Fibroblast of lung (primary cell): Measurements from ENCODE around the gene TPGS1. TPM values are rescaled to one million over a fixed set of nuclear protein-coding genes. Genes with fewer than 3 reads are reported as not detected.

Experiments
- DNase-seq, 2 donors: peaks; one replicate each; pipeline versions ENCODE4 v3.0.0 to v3.0.0-alpha.2; 2010; ENCODE audit warnings: low read depth in 2 of 2
- H2AFZ ChIP-seq: 2 replicates; pipeline ENCODE4 v1.5.1; 2012; ENCODE audit warnings: low read length, control low read depth, inconsistent platforms
- H3K27ac ChIP-seq: 2 replicates; pipeline ENCODE4 v1.5.1; 2011; ENCODE audit warnings: low read length, control low read depth; ENCODE audit not compliant: insufficient read depth
- H3K27me3 ChIP-seq: 2 replicates; pipeline ENCODE4 v1.5.1; 2011; ENCODE audit warnings: mild to moderate bottlenecking, low read length; ENCODE audit not compliant: control insufficient read depth, insufficient read depth
- H3K36me3 ChIP-seq: 2 replicates; pipeline ENCODE4 v1.5.1; 2011; ENCODE audit warnings: low read length; ENCODE audit not compliant: control insufficient read depth, insufficient read depth
- H3K4me1 ChIP-seq: 2 replicates; pipeline ENCODE4 v1.5.1; 2011; ENCODE audit warnings: low read length; ENCODE audit not compliant: control insufficient read depth, insufficient read depth; ENCODE audit errors: extremely low read depth
- H3K4me2 ChIP-seq: 2 replicates; pipeline ENCODE4 v1.5.1; 2011; ENCODE audit warnings: low read length, control low read depth; ENCODE audit not compliant: insufficient read depth; ENCODE audit errors: extremely low read depth
- H3K4me3 ChIP-seq, 4 experiments: fragments of 200-600 bp in 1 of 4; sonication (generic) in 1 of 4; replicated peaks in 1 of 4; 2 replicates each; pipeline ENCODE4 v1.5.1; 2011 to 2016; ENCODE audit warnings: low read length in 4 of 4, low read depth in 3 of 4, mild to moderate bottlenecking in 3 of 4, control low read depth in 2 of 4, inconsistent platforms in 1 of 4, mixed read lengths in 1 of 4; ENCODE audit not compliant: insufficient read depth in 1 of 4; ENCODE audit errors: control extremely low read depth in 1 of 4
- H3K79me2 ChIP-seq: 2 replicates; pipeline ENCODE4 v1.5.1; 2012; ENCODE audit warnings: mild to moderate bottlenecking, low read length, inconsistent platforms; ENCODE audit not compliant: control insufficient read depth, insufficient read depth
- H3K9ac ChIP-seq: 2 replicates; pipeline ENCODE4 v1.5.1; 2011; ENCODE audit warnings: mild to moderate bottlenecking, low read length, control low read depth; ENCODE audit not compliant: insufficient read depth
- H3K9me3 ChIP-seq: 2 replicates; pipeline ENCODE4 v1.5.1; 2012; ENCODE audit warnings: low read depth, low read length; ENCODE audit not compliant: control insufficient read depth, insufficient read depth
- H4K20me1 ChIP-seq: 2 replicates; pipeline ENCODE4 v1.5.1; 2011; ENCODE audit warnings: low read length; ENCODE audit not compliant: control insufficient read depth, insufficient read depth; ENCODE audit errors: extremely low read depth
- EZH2 ChIP-seq: IDR thresholded peaks from 2 replicates; pipeline ENCODE4 v1.5.1; 2012; ENCODE audit warnings: low read length, control low read depth, mild to moderate bottlenecking; ENCODE audit errors: missing control alignments
- polyA plus RNA-seq, 2 donors: library from polyadenylated mRNA; depleted of rRNA in 1 of 2; stranded (reverse) in 1 of 2; unstranded in 1 of 2; fragments of >200 nt; gene quantifications; 2 replicates each; pipeline ENCODE4 v1.2.1, GENCODE V29; 2011 to 2012; ENCODE audit warnings: missing spikeins in 1 of 2
- total RNA-seq: library from RNA; depleted of rRNA; stranded (reverse); fragments of >200 nt; gene quantifications from 2 replicates; pipeline ENCODE4 v1.2.1, GENCODE V29; 2014
- TF ChIP-seq, protein P1 (sequence below), 2 donors: IDR thresholded peaks in 1 of 2; conservative IDR thresholded peaks in 1 of 2; 1 replicate in 1 of 2; 2 replicates in 1 of 2; pipeline ENCODE4 v1.5.1; 2011 to 2012; ENCODE audit warnings: low read length in 2 of 2, control low read depth in 1 of 2, inconsistent platforms in 1 of 2, low read depth in 1 of 2, mild to moderate bottlenecking in 1 of 2

TPGS1 gene
- total and polyA plus RNA-seq, 2 donors (not counting 1 experiment from before 2014, with no cell fraction given): 2.0 to 30.1 TPM

DNA sequence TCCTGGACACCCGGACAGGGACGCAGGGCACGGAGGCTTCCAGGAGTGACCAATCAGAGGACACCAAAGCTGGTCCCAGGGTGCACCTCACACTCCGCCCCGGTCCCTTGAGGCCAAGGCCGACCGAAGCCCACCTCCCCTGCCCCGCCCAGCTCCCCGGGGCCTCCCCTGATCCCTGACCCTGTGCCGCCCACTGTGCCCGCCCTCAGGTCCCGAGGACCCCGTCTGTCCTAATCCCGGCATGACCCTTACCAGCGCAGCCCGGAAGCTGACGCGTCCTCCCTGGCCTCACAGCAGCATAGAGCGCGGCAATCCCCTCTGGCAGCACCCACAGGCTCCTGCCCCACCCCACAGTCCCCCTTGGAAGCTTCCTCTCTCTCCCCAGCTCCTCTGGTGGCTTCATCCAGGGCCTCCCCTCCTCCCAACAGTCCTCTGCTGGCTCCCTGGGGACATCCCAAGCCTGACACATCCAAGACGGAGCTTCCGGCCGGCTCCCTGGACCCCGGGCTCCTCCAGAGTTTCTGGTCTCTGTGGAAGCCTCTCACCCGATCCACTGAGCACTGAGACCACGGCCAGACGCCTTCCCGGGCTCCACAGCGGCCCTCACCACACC, 16.9 kb downstream of the TPGS1 start:
- peak overlapping the region; percentile 13 for H3K9ac ChIP-seq
- H3K4me3 ChIP-seq: no peak overlapping the region
- peak overlapping the region; percentile 24 for H2AFZ ChIP-seq

DNA sequence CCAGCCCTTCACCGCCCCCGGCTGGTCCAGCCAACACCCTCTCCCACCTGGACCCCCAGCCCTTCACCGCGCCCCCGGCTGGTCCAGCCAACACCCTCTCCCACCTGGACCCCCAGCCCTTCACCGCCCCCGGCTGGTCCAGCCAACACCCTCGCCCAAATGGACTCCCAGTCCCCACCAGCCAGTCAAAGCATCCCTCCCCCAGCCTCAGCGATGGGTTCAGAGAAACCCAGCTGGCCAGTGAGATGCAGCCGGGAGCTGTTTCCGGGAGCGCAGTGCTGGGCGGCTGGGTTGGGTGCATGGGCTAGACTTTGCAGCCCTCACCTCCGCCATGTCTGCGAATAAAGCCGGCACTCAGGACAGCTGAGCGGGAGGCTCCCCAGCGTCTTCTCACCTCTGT, 17.7 kb downstream of the TPGS1 start:
- Histone ChIP-seq H3K36me3 (no peaks in the 10 kb centered on the region), H2AFZ (no peak overlapping the region), H3K79me2 (no peaks in the 10 kb centered on the region), H3K9me3 (no peaks in the 10 kb centered on the region), H3K4me3 (no peak overlapping the region), H3K4me2 (no peak overlapping the region), H3K27me3 (no peaks in the 10 kb centered on the region), H3K27ac (no peak overlapping the region), H3K9ac (no peak overlapping the region), H4K20me1 (no peaks in the 10 kb centered on the region), H3K4me1 (no peaks in the 10 kb centered on the region)
- TF ChIP-seq EZH2: no peak
- TF ChIP-seq, protein P1, sequence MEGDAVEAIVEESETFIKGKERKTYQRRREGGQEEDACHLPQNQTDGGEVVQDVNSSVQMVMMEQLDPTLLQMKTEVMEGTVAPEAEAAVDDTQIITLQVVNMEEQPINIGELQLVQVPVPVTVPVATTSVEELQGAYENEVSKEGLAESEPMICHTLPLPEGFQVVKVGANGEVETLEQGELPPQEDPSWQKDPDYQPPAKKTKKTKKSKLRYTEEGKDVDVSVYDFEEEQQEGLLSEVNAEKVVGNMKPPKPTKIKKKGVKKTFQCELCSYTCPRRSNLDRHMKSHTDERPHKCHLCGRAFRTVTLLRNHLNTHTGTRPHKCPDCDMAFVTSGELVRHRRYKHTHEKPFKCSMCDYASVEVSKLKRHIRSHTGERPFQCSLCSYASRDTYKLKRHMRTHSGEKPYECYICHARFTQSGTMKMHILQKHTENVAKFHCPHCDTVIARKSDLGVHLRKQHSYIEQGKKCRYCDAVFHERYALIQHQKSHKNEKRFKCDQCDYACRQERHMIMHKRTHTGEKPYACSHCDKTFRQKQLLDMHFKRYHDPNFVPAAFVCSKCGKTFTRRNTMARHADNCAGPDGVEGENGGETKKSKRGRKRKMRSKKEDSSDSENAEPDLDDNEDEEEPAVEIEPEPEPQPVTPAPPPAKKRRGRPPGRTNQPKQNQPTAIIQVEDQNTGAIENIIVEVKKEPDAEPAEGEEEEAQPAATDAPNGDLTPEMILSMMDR (conservative IDR thresholded peaks at IDR 0.05 in 1 of 2, IDR thresholded peaks at IDR 0.05 in 1 of 2; ENCODE audit: low read depth in 1 of 2, low read length in 2 of 2): no peak
- no peak for DNase-seq

More for the DNA sequence above, 16.9 kb downstream of the TPGS1 start:
- DNase-seq: no peak
- no peaks in the 10 kb centered on the region for H3K4me1 ChIP-seq
- no peak overlapping the region for H3K4me2 ChIP-seq
- H4K20me1 ChIP-seq: no peaks in the 10 kb centered on the region
- H3K27me3 ChIP-seq: no peaks in the 10 kb centered on the region
- H3K79me2 ChIP-seq: no peaks in the 10 kb centered on the region
- no peaks in the 10 kb centered on the region for H3K9me3 ChIP-seq
- TF ChIP-seq, protein P1 (conservative IDR thresholded peaks at IDR 0.05 in 1 of 2, IDR thresholded peaks at IDR 0.05 in 1 of 2; ENCODE audit: low read depth in 1 of 2, low read length in 2 of 2): no peak
- TF ChIP-seq EZH2: no peak
- no peaks in the 10 kb centered on the region for H3K36me3 ChIP-seq
- no peak overlapping the region for H3K27ac ChIP-seq

DNA sequence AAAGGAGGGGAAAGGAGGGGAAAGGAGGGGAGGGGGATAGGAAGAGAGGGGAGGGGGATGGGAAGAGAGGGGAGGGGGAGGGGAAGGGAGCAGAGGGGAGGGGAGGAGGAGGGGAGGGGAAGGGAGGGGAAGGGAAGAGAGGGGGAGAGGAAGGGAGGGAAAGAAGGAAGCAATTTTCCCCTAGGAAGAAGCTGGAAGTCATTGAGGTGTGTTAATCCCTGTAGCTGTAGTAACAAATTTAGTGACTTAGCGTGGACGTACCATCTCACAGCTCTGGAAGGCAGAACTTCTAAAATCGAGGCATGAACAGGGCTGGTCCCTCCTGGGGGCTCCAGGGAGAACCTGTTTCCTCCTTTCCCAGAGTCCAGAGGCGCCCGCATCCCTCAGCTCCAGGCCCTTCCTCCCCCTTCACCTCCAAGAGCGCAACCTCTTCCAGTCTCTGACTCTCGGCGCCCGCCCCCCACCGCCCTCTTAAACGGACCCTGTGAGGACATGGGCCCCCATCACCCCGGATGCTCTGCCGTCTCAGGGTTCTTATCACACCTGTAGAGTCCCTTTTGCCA, 18.6 kb downstream of the TPGS1 start:
- Histone ChIP-seq H3K4me2 (no peak overlapping the region), H2AFZ (no peak overlapping the region), H4K20me1 (no peaks in the 10 kb centered on the region), H3K36me3 (no peaks in the 10 kb centered on the region), H3K9me3 (no peaks in the 10 kb centered on the region), H3K4me1 (no peaks in the 10 kb centered on the region), H3K27me3 (no peaks in the 10 kb centered on the region), H3K4me3 (no peak overlapping the region), H3K9ac (no peak overlapping the region), H3K27ac (no peak overlapping the region), H3K79me2 (no peaks in the 10 kb centered on the region)
- DNase-seq: no peak
- TF ChIP-seq EZH2: no peak
- TF ChIP-seq, protein P1 (conservative IDR thresholded peaks at IDR 0.05 in 1 of 2, IDR thresholded peaks at IDR 0.05 in 1 of 2; ENCODE audit: low read depth in 1 of 2, low read length in 2 of 2): no peak
